H1 (cell line): ENCODE data around the gene GPBP1L1.

Experiments used
- CBX5 ChIP-seq: fragments of 300-800, 300-1000 bp; sonication (generic); IDR thresholded peaks from 2 replicates; pipeline ENCODE4 v1.7.1; 2016; ENCODE audit warnings: antibody characterized with exemption, low read length, low read depth
- CEBPB ChIP-seq: IDR thresholded peaks from 2 replicates; pipeline ENCODE4 v1.6.1; 2012; ENCODE audit warnings: low read depth, low read length
- CHD7 ChIP-seq: fragments of 300-600 bp; sonication (generic); IDR thresholded peaks from 2 replicates; pipeline ENCODE4 v1.7.1; 2012; ENCODE audit warnings: low read length, moderate library complexity, mild to moderate bottlenecking, inconsistent platforms; ENCODE audit not compliant: insufficient replicate concordance
- CTCF ChIP-seq, 3 experiments: IDR thresholded peaks; 1 replicate in 2 of 3; 2 replicates in 1 of 3; pipeline versions ENCODE4 v1.5.1 to v1.6.1; 2011; ENCODE audit warnings: low read length in 3 of 3, mild to moderate bottlenecking in 3 of 3, inconsistent platforms in 2 of 3, low read depth in 1 of 3, moderate library complexity in 1 of 3; ENCODE audit not compliant: insufficient read depth in 1 of 3; ENCODE audit errors: control extremely low read depth in 1 of 3
- EP300 ChIP-seq, 2 experiments: IDR thresholded peaks; 1 replicate in 1 of 2; 2 replicates in 1 of 2; pipeline ENCODE4 v1.6.1; 2011 to 2012; ENCODE audit warnings: low read depth in 2 of 2, low read length in 2 of 2, mild to moderate bottlenecking in 2 of 2, borderline replicate concordance in 1 of 2, inconsistent platforms in 1 of 2, moderate library complexity in 1 of 2
- EZH2 ChIP-seq: fragments of 200-600 bp; sonication (generic); IDR thresholded peaks from 2 replicates; pipeline ENCODE4 v1.7.1; 2012; ENCODE audit warnings: low read depth, mild to moderate bottlenecking, moderate library complexity, low read length, inconsistent platforms; ENCODE audit not compliant: severe bottlenecking
- GTF2F1 ChIP-seq: IDR thresholded peaks from 2 replicates; pipeline ENCODE4 v1.6.1; 2012; ENCODE audit warnings: low read depth, low read length, improper control_type of control experiment, borderline replicate concordance
- KDM1A ChIP-seq: fragments of 200-600, 300-600 bp; sonication (generic); IDR thresholded peaks from 2 replicates; pipeline ENCODE4 v1.7.1; 2016; ENCODE audit warnings: mild to moderate bottlenecking, low read length, borderline replicate concordance
- NRF1 ChIP-seq: IDR thresholded peaks from 2 replicates; pipeline ENCODE4 v1.6.1; 2011; ENCODE audit warnings: mild to moderate bottlenecking, low read depth, low read length, improper control_type of control experiment
- POLR2A ChIP-seq, 2 experiments: IDR thresholded peaks; 1 replicate in 1 of 2; 2 replicates in 1 of 2; pipeline ENCODE4 v1.6.1; 2011; ENCODE audit warnings: low read depth in 2 of 2, low read length in 2 of 2, mild to moderate bottlenecking in 2 of 2; ENCODE audit errors: control extremely low read depth in 1 of 2
- TAF1 ChIP-seq: IDR thresholded peaks from 2 replicates; pipeline ENCODE4 v1.6.1; 2011; ENCODE audit warnings: mild to moderate bottlenecking, low read depth, low read length

GRCh38 chr1:45585496-45586075 lies 100.7 kb downstream of the GPBP1L1 start:
- TF ChIP-seq EP300 (IDR thresholded peaks at IDR 0.05; ENCODE audit: borderline replicate concordance in 1 of 2, low read depth in 2 of 2, low read length in 2 of 2) (no peak), GTF2F1 (no peak), KDM1A (no peak), CTCF (IDR thresholded peaks at IDR 0.05; ENCODE audit: control extremely low read depth in 1 of 3, insufficient read depth in 1 of 3, low read depth in 1 of 3, low read length in 3 of 3) (no peak), CEBPB (no peak), CHD7 (no peak), EZH2 (no peak), POLR2A (IDR thresholded peaks at IDR 0.05; ENCODE audit: control extremely low read depth in 1 of 2, low read depth in 2 of 2, low read length in 2 of 2) (no peak), CBX5 (no peak), NRF1 (no peak), TAF1 (no peak)
